WTC11 (cell line): ENCODE results near the gene VDR. TPM values are rescaled to one million over a fixed set of nuclear protein-coding genes. Genes with fewer than 3 reads are reported as not detected.

ENCODE experiments used
- ATAC-seq: fragments of 200-7000 bp; cut with Tn5 transposase; 2 replicates; pipeline ENCODE4 v1.10.0; 2021; ENCODE audit warnings: mild to moderate bottlenecking, moderate library complexity
- CTCF ChIA-PET: fragments of 300-600 bp; sonication (Branson Sonifier 250); formaldehyde crosslinking; loops from one replicate; lab custom pipeline; 2021; ENCODE audit warnings: antibody characterized with exemption; lab: Charles Lee
- POLR2A ChIA-PET: fragments of 350-600 bp; sonication (Branson Sonifier 250); formaldehyde crosslinking; loops from one replicate; lab custom pipeline; 2021; ENCODE audit warnings: antibody characterized with exemption; lab: Charles Lee
- DNase-seq: peaks from one replicate; pipeline ENCODE4 v3.0.0; 2021; ENCODE audit warnings: low spot score
- H3K27ac Mint-ChIP-seq: 2 replicates; pipeline ENCODE4 v1.8.0; 2021; ENCODE audit warnings: mixed read lengths
- H3K27me3 Mint-ChIP-seq: 2 replicates; pipeline ENCODE4 v1.8.0; 2021; ENCODE audit warnings: low read depth, mild to moderate bottlenecking, moderate library complexity, mixed read lengths
- H3K36me3 Mint-ChIP-seq: 2 replicates; pipeline ENCODE4 v1.8.0; 2021; ENCODE audit warnings: mixed read lengths
- H3K4me1 Mint-ChIP-seq: 2 replicates; pipeline ENCODE4 v1.8.0; 2022; ENCODE audit warnings: mixed read lengths
- H3K4me3 Mint-ChIP-seq: 2 replicates; pipeline ENCODE4 v1.8.0; 2021; ENCODE audit warnings: mild to moderate bottlenecking, moderate library complexity, mixed read lengths
- H3K9me3 Mint-ChIP-seq: 2 replicates; pipeline ENCODE4 v1.8.0; 2021; ENCODE audit warnings: mixed read lengths
- CBFB ChIP-seq: sonication (generic); formaldehyde crosslinking; IDR thresholded peaks from 2 replicates; pipeline ENCODE4 v1.8.1; 2022; ENCODE audit warnings: mild to moderate bottlenecking, low read depth, missing genetic modification reagents
- CREM ChIP-seq: sonication (generic); formaldehyde crosslinking; IDR thresholded peaks from 2 replicates; pipeline ENCODE4 v1.8.1; 2022; ENCODE audit warnings: mild to moderate bottlenecking, missing genetic modification reagents, moderate library complexity
- ELF4 ChIP-seq: sonication (generic); formaldehyde crosslinking; IDR thresholded peaks from 2 replicates; pipeline ENCODE4 v1.8.1; 2022; ENCODE audit warnings: low read depth, mild to moderate bottlenecking, moderate library complexity, missing genetic modification reagents
- ETV6 ChIP-seq: sonication (generic); formaldehyde crosslinking; IDR thresholded peaks from 2 replicates; pipeline ENCODE4 v1.8.1; 2022; ENCODE audit warnings: mild to moderate bottlenecking, missing genetic modification reagents
- FOXJ3 ChIP-seq: sonication (generic); formaldehyde crosslinking; IDR thresholded peaks from 2 replicates; pipeline ENCODE4 v1.9.0; 2021; ENCODE audit warnings: missing genetic modification reagents, mild to moderate bottlenecking, borderline replicate concordance
- FOXK1 ChIP-seq: sonication (generic); formaldehyde crosslinking; IDR thresholded peaks from 2 replicates; pipeline ENCODE4 v1.8.0; 2022; ENCODE audit warnings: mild to moderate bottlenecking, moderate library complexity, missing genetic modification reagents
- HMGA2 ChIP-seq: fragments of 250-450 bp; sonication (Bioruptor Pico); IDR thresholded peaks from 2 replicates; pipeline ENCODE4 v1.4.0; 2021; ENCODE audit warnings: mild to moderate bottlenecking, moderate library complexity
- MAX ChIP-seq: sonication (generic); formaldehyde crosslinking; IDR thresholded peaks from 2 replicates; pipeline ENCODE4 v1.8.0; 2022; ENCODE audit warnings: mild to moderate bottlenecking, missing genetic modification reagents
- MLX ChIP-seq: sonication (generic); formaldehyde crosslinking; IDR thresholded peaks from 2 replicates; pipeline ENCODE4 v1.8.1; 2023; ENCODE audit warnings: mild to moderate bottlenecking, missing genetic modification reagents, moderate library complexity
- MXD4 ChIP-seq: fragments of 250-450 bp; sonication (Bioruptor Pico); IDR thresholded peaks from 2 replicates; pipeline ENCODE4 v1.8.0; 2021; ENCODE audit warnings: mild to moderate bottlenecking, moderate library complexity, borderline replicate concordance
- MYBL2 ChIP-seq: sonication (generic); formaldehyde crosslinking; IDR thresholded peaks from 2 replicates; pipeline ENCODE4 v1.8.1; 2023; ENCODE audit warnings: mild to moderate bottlenecking, moderate library complexity, missing genetic modification reagents
- OVOL2 ChIP-seq: fragments of 250-450 bp; sonication (Bioruptor Pico); IDR thresholded peaks from 2 replicates; pipeline ENCODE4 v1.9.0; 2021; ENCODE audit warnings: mild to moderate bottlenecking, borderline replicate concordance
- PRRX2 ChIP-seq: fragments of 250-450 bp; sonication (Bioruptor Pico); IDR thresholded peaks from 2 replicates; pipeline ENCODE4 v1.8.0; 2021; ENCODE audit warnings: mild to moderate bottlenecking
- SP1 ChIP-seq: sonication (generic); formaldehyde crosslinking; conservative IDR thresholded peaks from 2 replicates; pipeline ENCODE4 v1.8.1; 2022; ENCODE audit warnings: missing genetic modification reagents
- TCF7 ChIP-seq: sonication (generic); formaldehyde crosslinking; IDR thresholded peaks from 2 replicates; pipeline ENCODE4 v1.8.0; 2022; ENCODE audit warnings: mild to moderate bottlenecking, low read depth, missing genetic modification reagents, moderate library complexity
- TEAD1 ChIP-seq: sonication (generic); formaldehyde crosslinking; IDR thresholded peaks from 2 replicates; pipeline ENCODE4 v1.8.0; 2022; ENCODE audit warnings: mild to moderate bottlenecking, missing genetic modification reagents
- USF1 ChIP-seq: sonication (generic); formaldehyde crosslinking; IDR thresholded peaks from 2 replicates; pipeline ENCODE4 v1.8.0; 2022; ENCODE audit warnings: mild to moderate bottlenecking, missing genetic modification reagents
- ZBTB21 ChIP-seq: sonication (generic); formaldehyde crosslinking; IDR thresholded peaks from 2 replicates; pipeline ENCODE4 v1.8.1; 2023; ENCODE audit warnings: mild to moderate bottlenecking, missing genetic modification reagents, borderline replicate concordance
- ZNF281 ChIP-seq: sonication (generic); formaldehyde crosslinking; IDR thresholded peaks from 2 replicates; pipeline ENCODE4 v1.8.0; 2023; ENCODE audit warnings: mild to moderate bottlenecking, missing genetic modification reagents
- ZNF396 ChIP-seq: fragments of 250-450 bp; sonication (Bioruptor Pico); IDR thresholded peaks from 2 replicates; pipeline ENCODE4 v1.8.0; 2021; ENCODE audit warnings: mild to moderate bottlenecking, moderate library complexity, borderline replicate concordance
- ZNF416 ChIP-seq: fragments of 250-450 bp; sonication (Bioruptor Pico); IDR thresholded peaks from 2 replicates; pipeline ENCODE4 v1.9.0; 2021; ENCODE audit warnings: mild to moderate bottlenecking, inconsistent platforms
- total RNA-seq: library from RNA; stranded (reverse); gene quantifications from 3 replicates; pipeline ENCODE4 v1.2.3, GENCODE V29; 2021
- TF ChIP-seq, protein P1 (sequence below): sonication (generic); formaldehyde crosslinking; IDR thresholded peaks from 2 replicates; pipeline ENCODE4 v1.8.1; 2023; ENCODE audit warnings: mild to moderate bottlenecking, missing genetic modification reagents, borderline replicate concordance
- TF ChIP-seq, protein P2 (sequence below): fragments of 250-450 bp; sonication (Bioruptor Pico); IDR thresholded peaks from 2 replicates; pipeline ENCODE4 v1.9.0; 2021; ENCODE audit warnings: mild to moderate bottlenecking

The VDR gene
- total RNA-seq, 1 experiment from 2014 or later: 1.3 TPM

DNA sequence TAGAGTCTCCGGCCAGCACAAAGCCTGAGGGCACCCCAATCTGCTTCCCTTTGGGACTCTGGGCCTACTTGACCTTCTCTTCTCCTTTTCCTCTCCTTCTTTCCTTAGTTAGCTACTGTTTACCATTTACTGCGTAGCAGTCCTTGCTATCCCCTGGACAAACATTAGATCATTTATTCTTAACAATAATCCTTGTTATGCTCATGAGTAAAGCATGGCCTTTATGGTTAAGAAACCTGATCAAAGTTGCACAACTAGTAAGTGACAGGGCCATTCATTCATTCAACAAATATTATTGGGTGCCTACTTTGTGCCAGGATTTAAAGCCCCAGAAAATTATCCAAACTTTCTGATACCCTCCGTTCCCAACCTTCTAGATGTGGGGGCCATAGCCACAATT is 81.9 kb downstream of the VDR start:
- POLR2A ChIA-PET: no interaction called here
- Mint-ChIP-seq H3K4me3 (no peak overlapping the region), H3K36me3 (no peaks in the 10 kb centered on the region), H3K27me3 (peaks cover 12% of the 10 kb centered on the region), H3K9me3 (no peaks in the 10 kb centered on the region), H3K27ac (no peak overlapping the region), H3K4me1 (peaks cover 51% of the 10 kb centered on the region)
- CTCF ChIA-PET: interaction anchor here (1.3 to 7.6 kb wide), 3 partner anchors 15 to 82 kb away, joined by 3 to 134 read pairs (median 3); no protein-coding TSS in a partner anchor
- ATAC-seq: no peak
- DNase-seq: no peak
- no peak for TF ChIP-seq FOXJ3 (CRISPR knock-in tag)
- no peak for TF ChIP-seq FOXK1 (CRISPR knock-in tag)
- no peak for TF ChIP-seq TCF7
- TF ChIP-seq TEAD1 (CRISPR knock-in tag): no peak
- TF ChIP-seq MYBL2 (CRISPR knock-in tag): no peak
- no peak for TF ChIP-seq USF1
- no peak for TF ChIP-seq SP1 (CRISPR knock-in tag)
- TF ChIP-seq MAX (CRISPR knock-in tag): no peak
- no peak for TF ChIP-seq MLX
- TF ChIP-seq ZNF416 (CRISPR knock-in tag): no peak
- TF ChIP-seq ZNF396 (CRISPR knock-in tag): no peak
- no peak for TF ChIP-seq ZNF281 (CRISPR knock-in tag)
- TF ChIP-seq HMGA2 (CRISPR knock-in tag): no peak
- no peak for TF ChIP-seq OVOL2 (CRISPR knock-in tag)
- TF ChIP-seq, protein P1, sequence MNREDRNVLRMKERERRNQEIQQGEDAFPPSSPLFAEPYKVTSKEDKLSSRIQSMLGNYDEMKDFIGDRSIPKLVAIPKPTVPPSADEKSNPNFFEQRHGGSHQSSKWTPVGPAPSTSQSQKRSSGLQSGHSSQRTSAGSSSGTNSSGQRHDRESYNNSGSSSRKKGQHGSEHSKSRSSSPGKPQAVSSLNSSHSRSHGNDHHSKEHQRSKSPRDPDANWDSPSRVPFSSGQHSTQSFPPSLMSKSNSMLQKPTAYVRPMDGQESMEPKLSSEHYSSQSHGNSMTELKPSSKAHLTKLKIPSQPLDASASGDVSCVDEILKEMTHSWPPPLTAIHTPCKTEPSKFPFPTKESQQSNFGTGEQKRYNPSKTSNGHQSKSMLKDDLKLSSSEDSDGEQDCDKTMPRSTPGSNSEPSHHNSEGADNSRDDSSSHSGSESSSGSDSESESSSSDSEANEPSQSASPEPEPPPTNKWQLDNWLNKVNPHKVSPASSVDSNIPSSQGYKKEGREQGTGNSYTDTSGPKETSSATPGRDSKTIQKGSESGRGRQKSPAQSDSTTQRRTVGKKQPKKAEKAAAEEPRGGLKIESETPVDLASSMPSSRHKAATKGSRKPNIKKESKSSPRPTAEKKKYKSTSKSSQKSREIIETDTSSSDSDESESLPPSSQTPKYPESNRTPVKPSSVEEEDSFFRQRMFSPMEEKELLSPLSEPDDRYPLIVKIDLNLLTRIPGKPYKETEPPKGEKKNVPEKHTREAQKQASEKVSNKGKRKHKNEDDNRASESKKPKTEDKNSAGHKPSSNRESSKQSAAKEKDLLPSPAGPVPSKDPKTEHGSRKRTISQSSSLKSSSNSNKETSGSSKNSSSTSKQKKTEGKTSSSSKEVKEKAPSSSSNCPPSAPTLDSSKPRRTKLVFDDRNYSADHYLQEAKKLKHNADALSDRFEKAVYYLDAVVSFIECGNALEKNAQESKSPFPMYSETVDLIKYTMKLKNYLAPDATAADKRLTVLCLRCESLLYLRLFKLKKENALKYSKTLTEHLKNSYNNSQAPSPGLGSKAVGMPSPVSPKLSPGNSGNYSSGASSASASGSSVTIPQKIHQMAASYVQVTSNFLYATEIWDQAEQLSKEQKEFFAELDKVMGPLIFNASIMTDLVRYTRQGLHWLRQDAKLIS (CRISPR knock-in tag): no peak
- TF ChIP-seq ELF4 (CRISPR knock-in tag): no peak
- no peak for TF ChIP-seq MXD4 (CRISPR knock-in tag)
- no peak for TF ChIP-seq ZBTB21 (CRISPR knock-in tag)

DNA sequence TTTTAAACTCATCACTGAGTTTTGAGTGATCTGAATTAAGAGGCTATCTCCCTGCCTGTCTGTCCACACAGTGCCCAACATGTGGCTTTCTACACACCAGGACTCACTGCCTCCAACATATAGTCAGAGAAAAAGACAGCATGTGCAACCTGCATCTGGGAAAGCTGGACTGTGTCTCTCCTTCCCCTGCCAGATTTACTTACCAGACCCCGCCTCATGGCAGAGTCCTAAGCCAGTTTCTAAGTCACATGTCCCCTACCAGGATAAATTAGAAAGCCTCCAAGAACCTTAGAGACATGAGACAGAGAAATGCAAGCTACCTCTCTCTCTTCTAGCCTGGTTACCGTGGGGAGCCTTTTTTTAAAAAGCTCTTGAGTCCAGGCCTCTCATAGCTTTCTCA is 82.4 kb downstream of the VDR start:
- H3K27me3 Mint-ChIP-seq: peaks cover 12% of the 10 kb centered on the region
- no peaks in the 10 kb centered on the region for H3K36me3 Mint-ChIP-seq
- ChIA-PET POLR2A (no interaction called here), CTCF (interaction anchor here (1.3 to 7.6 kb wide), 4 partner anchors 15 to 81 kb away, joined by 3 to 134 read pairs (median 8); no protein-coding TSS in a partner anchor)
- H3K4me1 Mint-ChIP-seq: peaks cover 55% of the 10 kb centered on the region
- DNase-seq: no peak
- H3K9me3 Mint-ChIP-seq: no peaks in the 10 kb centered on the region
- ATAC-seq: no peak
- TF ChIP-seq MLX (no peak), CBFB (CRISPR knock-in tag) (no peak), ETV6 (CRISPR knock-in tag) (no peak), PRRX2 (CRISPR knock-in tag) (no peak), CREM (CRISPR knock-in tag) (no peak)
- TF ChIP-seq, protein P2, sequence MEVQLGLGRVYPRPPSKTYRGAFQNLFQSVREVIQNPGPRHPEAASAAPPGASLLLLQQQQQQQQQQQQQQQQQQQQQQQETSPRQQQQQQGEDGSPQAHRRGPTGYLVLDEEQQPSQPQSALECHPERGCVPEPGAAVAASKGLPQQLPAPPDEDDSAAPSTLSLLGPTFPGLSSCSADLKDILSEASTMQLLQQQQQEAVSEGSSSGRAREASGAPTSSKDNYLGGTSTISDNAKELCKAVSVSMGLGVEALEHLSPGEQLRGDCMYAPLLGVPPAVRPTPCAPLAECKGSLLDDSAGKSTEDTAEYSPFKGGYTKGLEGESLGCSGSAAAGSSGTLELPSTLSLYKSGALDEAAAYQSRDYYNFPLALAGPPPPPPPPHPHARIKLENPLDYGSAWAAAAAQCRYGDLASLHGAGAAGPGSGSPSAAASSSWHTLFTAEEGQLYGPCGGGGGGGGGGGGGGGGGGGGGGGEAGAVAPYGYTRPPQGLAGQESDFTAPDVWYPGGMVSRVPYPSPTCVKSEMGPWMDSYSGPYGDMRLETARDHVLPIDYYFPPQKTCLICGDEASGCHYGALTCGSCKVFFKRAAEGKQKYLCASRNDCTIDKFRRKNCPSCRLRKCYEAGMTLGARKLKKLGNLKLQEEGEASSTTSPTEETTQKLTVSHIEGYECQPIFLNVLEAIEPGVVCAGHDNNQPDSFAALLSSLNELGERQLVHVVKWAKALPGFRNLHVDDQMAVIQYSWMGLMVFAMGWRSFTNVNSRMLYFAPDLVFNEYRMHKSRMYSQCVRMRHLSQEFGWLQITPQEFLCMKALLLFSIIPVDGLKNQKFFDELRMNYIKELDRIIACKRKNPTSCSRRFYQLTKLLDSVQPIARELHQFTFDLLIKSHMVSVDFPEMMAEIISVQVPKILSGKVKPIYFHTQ: no peak
- H3K4me3 Mint-ChIP-seq: no peak overlapping the region; the same call in 1 of the 2 replicates
- H3K27ac Mint-ChIP-seq: no peak overlapping the region
